ENCODE results near the gene OTOP1.

GRCh38 chr4:4217113-4217512 lies 9.6 kb downstream of the OTOP1 start:
- TF ChIP-seq TAF1 (IDR thresholded peaks at IDR 0.05; ENCODE audit: low read depth, low read length) = no peak
- TF ChIP-seq POLR2A (IDR thresholded peaks at IDR 0.05; ENCODE audit: low read depth, low read length) = no peak
- no peak for TF ChIP-seq POLR2AphosphoS5 (IDR thresholded peaks at IDR 0.05; ENCODE audit: low read depth, low read length)
- no peak for TF ChIP-seq SPI1 (IDR thresholded peaks at IDR 0.05; ENCODE audit: low read depth, low read length)
